ENCODE data around the gene GALNT10. TPM values are rescaled to one million over a fixed set of nuclear protein-coding genes. Genes with fewer than 3 reads are reported as not detected.

Gene GALNT10
- total and polyA plus RNA-seq, 10 of the 15 experiments (the other 5 are each of a cell fraction or from before 2014, with no cell fraction given): 3.9 to 35.4 (median 15.5) TPM

DNA sequence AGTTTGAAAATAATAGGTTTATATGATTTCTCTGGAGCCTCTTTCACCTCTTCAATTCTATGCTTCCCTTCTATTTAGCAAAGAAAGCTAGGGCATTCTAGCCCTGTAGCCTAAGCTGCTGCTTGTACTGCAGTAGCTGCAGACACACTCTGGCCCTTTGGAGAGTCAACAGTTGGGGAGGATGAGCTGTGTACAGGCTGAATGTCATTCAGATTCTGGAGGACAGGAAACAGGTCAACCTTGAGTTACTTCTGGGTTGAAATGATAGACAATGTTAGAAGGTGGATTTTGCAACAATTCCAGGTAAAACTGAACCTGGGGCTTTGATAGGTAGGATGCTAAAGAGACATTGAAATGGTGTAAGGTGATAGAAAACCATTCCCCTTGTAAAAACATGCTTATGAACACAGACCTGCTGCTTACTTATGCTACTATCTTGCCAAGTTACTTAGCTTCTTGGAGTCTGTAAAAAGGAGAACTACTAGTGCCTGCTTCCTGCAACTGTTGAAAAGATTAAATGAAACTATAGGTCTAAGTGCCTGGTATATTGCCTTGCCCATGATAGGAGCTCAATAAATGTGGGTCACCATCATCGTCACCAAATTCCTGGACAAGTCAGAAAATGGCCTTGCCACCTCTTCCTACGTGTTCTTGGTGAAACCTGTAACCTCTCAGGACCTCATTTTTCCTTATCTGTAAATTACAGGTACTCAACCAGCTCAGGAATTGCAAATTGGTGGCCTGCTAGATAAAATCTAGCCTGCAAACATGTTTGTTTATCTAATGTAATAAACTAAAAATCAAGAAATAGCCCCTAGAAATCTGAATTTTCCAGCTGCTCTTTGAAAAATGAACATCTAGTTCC is 83.7 kb downstream of the GALNT10 start (continued):
- TF ChIP-seq, protein P1, sequence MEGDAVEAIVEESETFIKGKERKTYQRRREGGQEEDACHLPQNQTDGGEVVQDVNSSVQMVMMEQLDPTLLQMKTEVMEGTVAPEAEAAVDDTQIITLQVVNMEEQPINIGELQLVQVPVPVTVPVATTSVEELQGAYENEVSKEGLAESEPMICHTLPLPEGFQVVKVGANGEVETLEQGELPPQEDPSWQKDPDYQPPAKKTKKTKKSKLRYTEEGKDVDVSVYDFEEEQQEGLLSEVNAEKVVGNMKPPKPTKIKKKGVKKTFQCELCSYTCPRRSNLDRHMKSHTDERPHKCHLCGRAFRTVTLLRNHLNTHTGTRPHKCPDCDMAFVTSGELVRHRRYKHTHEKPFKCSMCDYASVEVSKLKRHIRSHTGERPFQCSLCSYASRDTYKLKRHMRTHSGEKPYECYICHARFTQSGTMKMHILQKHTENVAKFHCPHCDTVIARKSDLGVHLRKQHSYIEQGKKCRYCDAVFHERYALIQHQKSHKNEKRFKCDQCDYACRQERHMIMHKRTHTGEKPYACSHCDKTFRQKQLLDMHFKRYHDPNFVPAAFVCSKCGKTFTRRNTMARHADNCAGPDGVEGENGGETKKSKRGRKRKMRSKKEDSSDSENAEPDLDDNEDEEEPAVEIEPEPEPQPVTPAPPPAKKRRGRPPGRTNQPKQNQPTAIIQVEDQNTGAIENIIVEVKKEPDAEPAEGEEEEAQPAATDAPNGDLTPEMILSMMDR (IDR thresholded peaks at IDR 0.05 in 2 of 3, conservative IDR thresholded peaks at IDR 0.05 in 1 of 3; ENCODE audit: control insufficient read depth in 2 of 3, extremely low read depth in 1 of 3, insufficient read depth in 1 of 3, low read depth in 3 of 3, low read length in 3 of 3): no peak
- no peak for TF ChIP-seq TARDBP (IDR thresholded peaks at IDR 0.05; ENCODE audit: borderline replicate concordance)

DNA sequence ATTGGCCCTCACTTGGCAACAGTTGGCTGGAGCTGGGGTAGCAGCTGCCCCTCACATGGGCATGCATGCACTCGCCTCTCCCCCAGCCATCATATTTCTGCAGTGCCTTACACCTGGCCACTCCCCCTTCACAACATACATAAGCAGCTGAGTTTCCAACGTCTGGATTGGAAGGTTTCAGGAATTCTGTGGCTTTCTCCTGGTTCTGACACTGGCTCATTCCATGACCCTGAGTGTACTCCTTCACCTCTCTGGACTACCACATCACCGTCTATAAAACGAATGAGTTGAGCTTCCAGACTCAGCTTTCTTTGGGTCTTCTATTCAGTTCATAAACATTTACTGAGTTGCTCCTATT is 84.3 kb downstream of the GALNT10 start:
- DNase-seq (ENCODE audit: low read depth, low spot score) (no peak), FAIRE-seq (no peak), ATAC-seq (no peak)
- intact Hi-C loops (cut with micrococcal nuclease; ENCODE audit: unreplicated experiment): no loop called here
- in situ Hi-C loops (cut with MboI): no loop called here
- no TSS peak for BruUV-seq (replicated peaks)
- no peak overlapping the region for H3K9ac ChIP-seq (ENCODE audit: control insufficient read depth, insufficient read depth, low read length)
- no peaks in the 10 kb centered on the region; the same call in 2 of the 3 replicates for H3K9me3 ChIP-seq (replicated peaks; ENCODE audit: control insufficient read depth, insufficient read depth, low read length)
- H2AFZ ChIP-seq (ENCODE audit: control insufficient read depth, low read depth, low read length): no peak overlapping the region
- CTCF ChIA-PET: interaction anchor here (1.1 to 1.9 kb wide), 2 partner anchors 29 to 38 kb away, joined by 3 to 5 read pairs; no protein-coding TSS in a partner anchor
- no peak overlapping the region for H3K4me3 ChIP-seq
- TF ChIP-seq, protein P2, sequence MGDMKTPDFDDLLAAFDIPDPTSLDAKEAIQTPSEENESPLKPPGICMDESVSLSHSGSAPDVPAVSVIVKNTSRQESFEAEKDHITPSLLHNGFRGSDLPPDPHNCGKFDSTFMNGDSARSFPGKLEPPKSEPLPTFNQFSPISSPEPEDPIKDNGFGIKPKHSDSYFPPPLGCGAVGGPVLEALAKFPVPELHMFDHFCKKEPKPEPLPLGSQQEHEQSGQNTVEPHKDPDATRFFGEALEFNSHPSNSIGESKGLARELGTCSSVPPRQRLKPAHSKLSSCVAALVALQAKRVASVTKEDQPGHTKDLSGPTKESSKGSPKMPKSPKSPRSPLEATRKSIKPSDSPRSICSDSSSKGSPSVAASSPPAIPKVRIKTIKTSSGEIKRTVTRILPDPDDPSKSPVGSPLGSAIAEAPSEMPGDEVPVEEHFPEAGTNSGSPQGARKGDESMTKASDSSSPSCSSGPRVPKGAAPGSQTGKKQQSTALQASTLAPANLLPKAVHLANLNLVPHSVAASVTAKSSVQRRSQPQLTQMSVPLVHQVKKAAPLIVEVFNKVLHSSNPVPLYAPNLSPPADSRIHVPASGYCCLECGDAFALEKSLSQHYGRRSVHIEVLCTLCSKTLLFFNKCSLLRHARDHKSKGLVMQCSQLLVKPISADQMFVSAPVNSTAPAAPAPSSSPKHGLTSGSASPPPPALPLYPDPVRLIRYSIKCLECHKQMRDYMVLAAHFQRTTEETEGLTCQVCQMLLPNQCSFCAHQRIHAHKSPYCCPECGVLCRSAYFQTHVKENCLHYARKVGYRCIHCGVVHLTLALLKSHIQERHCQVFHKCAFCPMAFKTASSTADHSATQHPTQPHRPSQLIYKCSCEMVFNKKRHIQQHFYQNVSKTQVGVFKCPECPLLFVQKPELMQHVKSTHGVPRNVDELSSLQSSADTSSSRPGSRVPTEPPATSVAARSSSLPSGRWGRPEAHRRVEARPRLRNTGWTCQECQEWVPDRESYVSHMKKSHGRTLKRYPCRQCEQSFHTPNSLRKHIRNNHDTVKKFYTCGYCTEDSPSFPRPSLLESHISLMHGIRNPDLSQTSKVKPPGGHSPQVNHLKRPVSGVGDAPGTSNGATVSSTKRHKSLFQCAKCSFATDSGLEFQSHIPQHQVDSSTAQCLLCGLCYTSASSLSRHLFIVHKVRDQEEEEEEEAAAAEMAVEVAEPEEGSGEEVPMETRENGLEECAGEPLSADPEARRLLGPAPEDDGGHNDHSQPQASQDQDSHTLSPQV (IDR thresholded peaks at IDR 0.05): no peak
- no peaks in the 10 kb centered on the region for H3K79me2 ChIP-seq (ENCODE audit: control insufficient read depth, insufficient read depth, low read length)
- RAD21 ChIA-PET (ENCODE audit: unreplicated experiment): no interaction called here
- H3K36me3 ChIP-seq (ENCODE audit: control insufficient read depth in 2 of 2, insufficient read depth in 2 of 2, low read length in 1 of 2): no peaks in the 10 kb centered on the region
- no peak overlapping the region for H3K27ac ChIP-seq (ENCODE audit: control insufficient read depth, insufficient read depth)
- no peaks in the 10 kb centered on the region for H3K27me3 ChIP-seq (replicated peaks in 1 of 2; ENCODE audit: control insufficient read depth in 2 of 2, insufficient read depth in 2 of 2, low read length in 1 of 2)
- H3K4me1 ChIP-seq (ENCODE audit: control insufficient read depth, insufficient read depth, low read length): peaks cover 44% of the 10 kb centered on the region
- POLR2A ChIA-PET: no interaction called here
- no peaks in the 10 kb centered on the region for H4K20me1 ChIP-seq (ENCODE audit: control insufficient read depth, insufficient read depth)
- SMC1A ChIA-PET (ENCODE audit: uncharacterized antibody, unreplicated experiment): interaction anchor here (0.9 to 2.2 kb wide), 5 partner anchors 10 to 202 kb away, joined by 3 to 5 read pairs (median 4); no protein-coding TSS in a partner anchor
- no peak overlapping the region for H3K4me2 ChIP-seq (ENCODE audit: control insufficient read depth, insufficient read depth)
- WGBS (ENCODE audit: insufficient coverage, insufficient replicate concordance, low lambda C conversion rate, missing lambda C conversion rate): 62% methylated on average over 4 of the region's 4 CpGs
